PC-9 (cell line): ENCODE measurements around the gene GRM1. TPM values are rescaled to one million over a fixed set of nuclear protein-coding genes. Genes with fewer than 3 reads are reported as not detected.

Source experiments
- BruUV-seq: library from RNA; stranded (reverse); fragments of 400-500 nt; replicated peaks from 2 replicates; lab custom pipeline; 2021; lab: Mats Ljungman, UMichigan
- CTCF ChIA-PET: fragments of 300-600 bp; sonication (Branson Sonifier 250); formaldehyde crosslinking; loops from one replicate; lab custom pipeline; 2022; ENCODE audit warnings: antibody characterized with exemption; lab: Charles Lee
- POLR2A ChIA-PET: fragments of 300-600 bp; sonication (Branson Sonifier 250); formaldehyde crosslinking; loops from one replicate; lab custom pipeline; 2022; ENCODE audit warnings: antibody characterized with exemption; ENCODE audit not compliant: unreplicated experiment; lab: Charles Lee
- DNase-seq, 2 experiments: peaks; one replicate each; pipeline versions ENCODE4 v3.0.0 to v3.0.0-alpha.2; 2015 to 2022; ENCODE audit warnings: mixed read lengths in 1 of 2
- H2AFZ ChIP-seq: fragments of 200-600 bp; sonication (generic); 2 replicates; pipeline ENCODE4 v1.8.1; 2017; ENCODE audit warnings: antibody characterized with exemption
- H3F3A ChIP-seq: fragments of 200-600 bp; sonication (generic); 2 replicates; pipeline ENCODE4 v1.8.1; 2017; ENCODE audit warnings: antibody characterized with exemption, mild to moderate bottlenecking, low read depth; ENCODE audit not compliant: insufficient read depth
- H3K27ac ChIP-seq: fragments of 200-600 bp; sonication (generic); 2 replicates; pipeline ENCODE4 v1.6.1; 2016; ENCODE audit warnings: mixed run types
- H3K27me3 ChIP-seq: fragments of 200-600 bp; sonication (generic); 2 replicates; pipeline ENCODE4 v1.6.1; 2016; ENCODE audit warnings: low read depth, mixed run types; ENCODE audit not compliant: insufficient read depth
- H3K36me3 ChIP-seq: fragments of 200-600 bp; sonication (generic); 2 replicates; pipeline ENCODE4 v1.6.1; 2016; ENCODE audit warnings: low read depth, mixed run types
- H3K4me1 ChIP-seq: fragments of 200-600 bp; sonication (generic); replicated peaks from 2 replicates; pipeline ENCODE4 v1.6.1; 2016; ENCODE audit warnings: mixed run types; ENCODE audit not compliant: insufficient read depth
- H3K4me2 ChIP-seq: fragments of 200-600 bp; sonication (generic); 2 replicates; pipeline ENCODE4 v1.6.1; 2017; ENCODE audit warnings: mixed run types
- H3K4me3 ChIP-seq: fragments of 200-600 bp; sonication (generic); 2 replicates; pipeline ENCODE4 v1.6.1; 2016; ENCODE audit warnings: mixed run types
- H3K79me2 ChIP-seq: fragments of 200-600 bp; sonication (generic); 2 replicates; pipeline ENCODE4 v1.6.1; 2017; ENCODE audit warnings: low read depth, mixed run types
- H3K9me2 ChIP-seq: fragments of 200-600 bp; sonication (generic); 2 replicates; pipeline ENCODE4 v1.8.1; 2017; ENCODE audit warnings: mild to moderate bottlenecking; ENCODE audit not compliant: insufficient read depth
- H3K9me3 ChIP-seq: fragments of 200-600 bp; sonication (generic); 2 replicates; pipeline ENCODE4 v1.8.1; 2016; ENCODE audit warnings: low read depth; ENCODE audit not compliant: insufficient read depth
- H4K20me1 ChIP-seq: fragments of 200-600 bp; sonication (generic); 2 replicates; pipeline ENCODE4 v1.8.1; 2017; ENCODE audit not compliant: insufficient read depth
- CTCF ChIP-seq: fragments of 200-600 bp; sonication (generic); conservative IDR thresholded peaks from 2 replicates; pipeline ENCODE4 v1.6.1; 2017; ENCODE audit warnings: mixed run types, antibody characterized with exemption, mild to moderate bottlenecking, moderate library complexity
- EZH2 ChIP-seq: fragments of 200-600 bp; sonication (generic); IDR thresholded peaks from 2 replicates; pipeline ENCODE4 v1.8.0; 2017; ENCODE audit warnings: antibody characterized with exemption, low read depth
- intact Hi-C: fragments of 100-400 bp; cut with micrococcal nuclease; formaldehyde crosslinking; loops from one replicate; pipeline ENCODE4 v1.10.0; 2022; ENCODE audit not compliant: unreplicated experiment
- total RNA-seq: library from RNA; stranded (reverse); gene quantifications from 2 replicates; pipeline ENCODE4 v1.2.3, GENCODE V29; 2021

Gene GRM1
- total RNA-seq, 1 experiment from 2014 or later = 0.26 TPM

GRCh38 chr6:146484411-146484810 is 455.5 kb downstream of the GRM1 start:
- no TSS peak for BruUV-seq
- Histone ChIP-seq H3K9me3 (no peaks in the 10 kb centered on the region), H3K27ac (no peak overlapping the region), H3F3A (no peaks in the 10 kb centered on the region), H3K9me2 (no peaks in the 10 kb centered on the region), H2AFZ (no peak overlapping the region), H4K20me1 (no peaks in the 10 kb centered on the region), H3K4me2 (no peak overlapping the region), H3K4me1 (no peaks in the 10 kb centered on the region), H3K27me3 (no peaks in the 10 kb centered on the region), H3K4me3 (no peak overlapping the region), H3K36me3 (no peaks in the 10 kb centered on the region), H3K79me2 (no peaks in the 10 kb centered on the region)
- DNase-seq = no peak
- TF ChIP-seq EZH2 = no peak
- no peak for TF ChIP-seq CTCF
- intact Hi-C loops = no loop called here
- CTCF ChIA-PET = no interaction called here
- POLR2A ChIA-PET = no interaction called here

Other genes with a start within 250 kb of the GRM1 start
- 8.3 and 10.6 TPM in 2 replicates for gene FBXO30, start 214.3 kb upstream of the GRM1 start, total RNA-seq
- 9.0 and 10.0 TPM in 2 replicates for gene SHPRH, start 64.7 kb upstream of the GRM1 start, total RNA-seq